IMR-90 (cell line): Measurements from ENCODE around the gene WDR49.

Experiments used
- BHLHE40 ChIP-seq: fragments of 150-350 bp; IDR thresholded peaks from 2 replicates; pipeline ENCODE4 v1.6.1; 2016; ENCODE audit warnings: mild to moderate bottlenecking, low read depth, low read length
- CEBPB ChIP-seq: IDR thresholded peaks from 2 replicates; pipeline ENCODE4 v1.6.1; 2012; ENCODE audit warnings: low read depth, low read length, improper control_type of control experiment
- CHD1 ChIP-seq: IDR thresholded peaks from 2 replicates; pipeline ENCODE4 v1.6.1; 2012; ENCODE audit warnings: low read depth, low read length, improper control_type of control experiment
- FOS ChIP-seq: fragments of 150-350 bp; IDR thresholded peaks from 2 replicates; pipeline ENCODE4 v1.6.1; 2016; ENCODE audit warnings: low read depth, low read length
- MAFK ChIP-seq: IDR thresholded peaks from 2 replicates; pipeline ENCODE4 v1.6.1; 2012; ENCODE audit warnings: low read depth, low read length, improper control_type of control experiment
- MAZ ChIP-seq: IDR thresholded peaks from 2 replicates; pipeline ENCODE4 v1.6.1; 2012; ENCODE audit warnings: low read depth, mild to moderate bottlenecking, low read length, improper control_type of control experiment, moderate library complexity, borderline replicate concordance
- MXI1 ChIP-seq: IDR thresholded peaks from 2 replicates; pipeline ENCODE4 v1.6.1; 2012; ENCODE audit warnings: low read depth, mild to moderate bottlenecking, low read length, moderate library complexity, borderline replicate concordance
- POLR2A ChIP-seq: IDR thresholded peaks from 2 replicates; pipeline ENCODE4 v1.6.1; 2012; ENCODE audit warnings: mild to moderate bottlenecking, low read depth, low read length
- RCOR1 ChIP-seq: IDR thresholded peaks from 2 replicates; pipeline ENCODE4 v1.6.1; 2012; ENCODE audit warnings: mild to moderate bottlenecking, low read length, improper control_type of control experiment; ENCODE audit not compliant: insufficient replicate concordance
- RFX5 ChIP-seq: IDR thresholded peaks from 2 replicates; pipeline ENCODE4 v1.8.0; 2012; ENCODE audit warnings: low read depth, mild to moderate bottlenecking, low read length, moderate library complexity
- SMC3 ChIP-seq: fragments of 150-350 bp; IDR thresholded peaks from 2 replicates; pipeline ENCODE4 v1.6.1; 2016; ENCODE audit warnings: low read depth, mild to moderate bottlenecking, antibody characterized with exemption, low read length, moderate library complexity
- TF ChIP-seq, protein P1 (sequence below): conservative IDR thresholded peaks from 2 replicates; pipeline ENCODE4 v1.5.1; 2012; ENCODE audit warnings: mild to moderate bottlenecking, low read depth, low read length, improper control_type of control experiment
- TF ChIP-seq, protein P2 (sequence below): fragments of 150-350 bp; IDR thresholded peaks from 2 replicates; pipeline ENCODE4 v1.6.1; 2017; ENCODE audit warnings: mild to moderate bottlenecking, antibody characterized with exemption, low read length, low read depth

DNA sequence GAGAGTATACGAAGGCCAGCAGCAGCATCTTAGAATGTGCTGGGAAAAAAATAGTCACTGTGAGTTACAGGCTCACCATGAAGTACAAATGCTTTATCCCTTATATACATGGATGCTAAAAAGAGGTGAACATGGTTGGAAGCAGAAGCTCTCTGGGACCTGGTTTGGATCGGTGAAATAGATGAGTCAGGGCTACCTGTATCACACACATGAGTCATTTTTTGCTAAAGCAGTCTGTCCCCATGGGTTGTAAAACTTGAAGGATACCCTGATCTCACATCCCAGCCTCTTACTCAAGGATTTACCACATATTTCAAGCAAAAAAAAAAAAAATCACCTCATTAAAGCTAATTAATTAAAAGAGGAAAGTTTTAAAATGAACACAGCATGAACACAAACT lies 173.0 kb downstream of the WDR49 start:
- TF ChIP-seq, protein P1, sequence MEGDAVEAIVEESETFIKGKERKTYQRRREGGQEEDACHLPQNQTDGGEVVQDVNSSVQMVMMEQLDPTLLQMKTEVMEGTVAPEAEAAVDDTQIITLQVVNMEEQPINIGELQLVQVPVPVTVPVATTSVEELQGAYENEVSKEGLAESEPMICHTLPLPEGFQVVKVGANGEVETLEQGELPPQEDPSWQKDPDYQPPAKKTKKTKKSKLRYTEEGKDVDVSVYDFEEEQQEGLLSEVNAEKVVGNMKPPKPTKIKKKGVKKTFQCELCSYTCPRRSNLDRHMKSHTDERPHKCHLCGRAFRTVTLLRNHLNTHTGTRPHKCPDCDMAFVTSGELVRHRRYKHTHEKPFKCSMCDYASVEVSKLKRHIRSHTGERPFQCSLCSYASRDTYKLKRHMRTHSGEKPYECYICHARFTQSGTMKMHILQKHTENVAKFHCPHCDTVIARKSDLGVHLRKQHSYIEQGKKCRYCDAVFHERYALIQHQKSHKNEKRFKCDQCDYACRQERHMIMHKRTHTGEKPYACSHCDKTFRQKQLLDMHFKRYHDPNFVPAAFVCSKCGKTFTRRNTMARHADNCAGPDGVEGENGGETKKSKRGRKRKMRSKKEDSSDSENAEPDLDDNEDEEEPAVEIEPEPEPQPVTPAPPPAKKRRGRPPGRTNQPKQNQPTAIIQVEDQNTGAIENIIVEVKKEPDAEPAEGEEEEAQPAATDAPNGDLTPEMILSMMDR: no peak
- TF ChIP-seq MAZ (no peak), SMC3 (no peak), RCOR1 (no peak), MXI1 (no peak), BHLHE40 (no peak), MAFK (no peak), POLR2A (no peak), RFX5 (no peak), CHD1 (no peak), FOS (no peak), CEBPB (no peak)
- TF ChIP-seq, protein P2, sequence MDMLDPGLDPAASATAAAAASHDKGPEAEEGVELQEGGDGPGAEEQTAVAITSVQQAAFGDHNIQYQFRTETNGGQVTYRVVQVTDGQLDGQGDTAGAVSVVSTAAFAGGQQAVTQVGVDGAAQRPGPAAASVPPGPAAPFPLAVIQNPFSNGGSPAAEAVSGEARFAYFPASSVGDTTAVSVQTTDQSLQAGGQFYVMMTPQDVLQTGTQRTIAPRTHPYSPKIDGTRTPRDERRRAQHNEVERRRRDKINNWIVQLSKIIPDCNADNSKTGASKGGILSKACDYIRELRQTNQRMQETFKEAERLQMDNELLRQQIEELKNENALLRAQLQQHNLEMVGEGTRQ: no peak
